ENCODE results near the gene DSC2.

DSC2 gene

GRCh38 chr18:31099450-31100230 is 2.6 kb downstream of the DSC2 start:
- DNase-seq (ENCODE audit: low read depth, low spot score), result no peak
- H3K4me3 ChIP-seq (ENCODE audit: low read depth, low read length), result no peak overlapping the region
- TF ChIP-seq CTCF (IDR thresholded peaks at IDR 0.05; ENCODE audit: low read depth, low read length), result no peak
- in situ Hi-C loops (cut with HindIII; ENCODE audit: low sequenced_read_pairs), result no loop called here

- in situ Hi-C loops (cut with HindIII; ENCODE audit: low sequenced_read_pairs), result no loop called here
- no peak overlapping the region for H3K4me3 ChIP-seq (ENCODE audit: low read depth, low read length)
- DNase-seq (ENCODE audit: low read depth, low spot score), result no peak
- TF ChIP-seq CTCF (IDR thresholded peaks at IDR 0.05; ENCODE audit: low read depth, low read length), result no peak
Observed at GRCh38 chr18:31098878-31099277, 3.3 kb downstream of the DSC2 start.

- H3K4me3 ChIP-seq (ENCODE audit: low read depth, low read length), result no peak overlapping the region
- TF ChIP-seq CTCF (IDR thresholded peaks at IDR 0.05; ENCODE audit: low read depth, low read length), result no peak
- in situ Hi-C loops (cut with HindIII; ENCODE audit: low sequenced_read_pairs), result no loop called here
- DNase-seq (ENCODE audit: low read depth, low spot score), result no peak
Observed at GRCh38 chr18:31097666-31098065, 4.6 kb downstream of the DSC2 start.

GRCh38 chr18:31093880-31094279 is 8.3 kb downstream of the DSC2 start:
- in situ Hi-C loops (cut with HindIII; ENCODE audit: low sequenced_read_pairs), result no loop called here
- DNase-seq (ENCODE audit: low read depth, low spot score), result no peak
- H3K4me3 ChIP-seq (ENCODE audit: low read depth, low read length), result no peak overlapping the region
- no peak for TF ChIP-seq CTCF (IDR thresholded peaks at IDR 0.05; ENCODE audit: low read depth, low read length)

- DNase-seq (ENCODE audit: low read depth, low spot score), result no peak
- H3K4me3 ChIP-seq (ENCODE audit: low read depth, low read length), result no peak overlapping the region
- no peak for TF ChIP-seq CTCF (IDR thresholded peaks at IDR 0.05; ENCODE audit: low read depth, low read length)
- in situ Hi-C loops (cut with HindIII; ENCODE audit: low sequenced_read_pairs), result no loop called here
Observed at GRCh38 chr18:31093294-31093693, 8.9 kb downstream of the DSC2 start.

GRCh38 chr18:31091350-31091749 is 10.9 kb downstream of the DSC2 start:
- in situ Hi-C loops (cut with HindIII; ENCODE audit: low sequenced_read_pairs), result no loop called here
- no peak for TF ChIP-seq CTCF (IDR thresholded peaks at IDR 0.05; ENCODE audit: low read depth, low read length)
- DNase-seq (ENCODE audit: low read depth, low spot score), result no peak
- H3K4me3 ChIP-seq (ENCODE audit: low read depth, low read length), result no peak overlapping the region

Data from astrocyte of the spinal cord (primary cell).